Epithelial cell of proximal tubule (primary cell): Measurements from ENCODE around the gene CYCS. TPM values are rescaled to one million over a fixed set of nuclear protein-coding genes. Genes with fewer than 3 reads are reported as not detected.
A peak's percentile ranks its signal among the peaks of the same experiment; 100 is the strongest.

Experiments
- DNase-seq: peaks from one replicate; pipeline ENCODE4 v3.0.0-alpha.2; 2011; ENCODE audit warnings: low read depth
- H3K4me3 ChIP-seq: 2 replicates; pipeline ENCODE4 v1.5.1; 2011; ENCODE audit warnings: low read depth, mild to moderate bottlenecking, low read length
- CTCF ChIP-seq: conservative IDR thresholded peaks from 2 replicates; pipeline ENCODE4 v1.5.1; 2012; ENCODE audit warnings: low read depth, mild to moderate bottlenecking, low read length
- total RNA-seq: library from RNA; depleted of rRNA; stranded (reverse); fragments of >200 nt; gene quantifications from 2 replicates; pipeline ENCODE4 v1.2.3, GENCODE V29; 2015

CYCS gene
- total RNA-seq, 1 donor from 2014 or later: 48.9 TPM

DNA sequence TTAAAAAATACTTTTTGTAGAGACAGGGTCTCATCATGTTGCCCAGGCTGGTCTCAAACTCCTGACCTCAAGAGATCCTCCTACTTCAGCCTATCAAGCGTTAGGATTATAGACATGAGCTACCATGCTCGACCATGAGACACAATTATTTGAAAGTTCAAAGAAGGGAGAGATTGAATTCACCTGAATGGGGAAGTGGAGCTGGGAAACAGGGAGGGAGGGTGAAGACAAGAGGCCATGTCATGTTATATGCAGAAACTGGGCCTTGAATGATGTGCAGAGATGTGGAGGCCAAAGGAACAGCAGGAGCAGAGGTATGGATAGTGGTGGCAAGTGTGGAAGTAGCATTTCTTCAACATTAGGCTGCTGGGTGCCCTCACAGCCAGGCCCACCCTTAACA, 18.7 kb upstream of the CYCS start:
- DNase-seq: no peak
- H3K4me3 ChIP-seq: no peak overlapping the region
- TF ChIP-seq CTCF: no peak

DNA sequence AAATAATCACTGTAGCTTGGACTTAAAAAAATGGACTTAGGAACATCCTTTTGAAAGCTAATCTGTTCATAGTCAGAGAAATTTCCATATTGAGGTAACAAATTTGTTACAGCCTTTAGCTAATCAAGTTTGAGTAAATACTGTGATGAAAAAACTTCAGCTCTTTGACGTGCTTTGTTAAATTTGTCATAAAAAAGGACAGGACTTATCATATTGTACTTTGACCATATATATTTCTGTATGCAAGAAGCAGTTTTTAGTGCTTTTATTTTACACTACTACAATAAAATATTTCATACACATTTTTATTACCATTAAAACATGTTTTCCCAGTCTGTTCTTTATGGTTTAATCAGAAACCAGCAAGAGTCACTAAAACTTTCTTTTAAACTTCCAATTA, 14.5 kb upstream of the CYCS start:
- no peak overlapping the region for H3K4me3 ChIP-seq
- no peak for TF ChIP-seq CTCF

DNA sequence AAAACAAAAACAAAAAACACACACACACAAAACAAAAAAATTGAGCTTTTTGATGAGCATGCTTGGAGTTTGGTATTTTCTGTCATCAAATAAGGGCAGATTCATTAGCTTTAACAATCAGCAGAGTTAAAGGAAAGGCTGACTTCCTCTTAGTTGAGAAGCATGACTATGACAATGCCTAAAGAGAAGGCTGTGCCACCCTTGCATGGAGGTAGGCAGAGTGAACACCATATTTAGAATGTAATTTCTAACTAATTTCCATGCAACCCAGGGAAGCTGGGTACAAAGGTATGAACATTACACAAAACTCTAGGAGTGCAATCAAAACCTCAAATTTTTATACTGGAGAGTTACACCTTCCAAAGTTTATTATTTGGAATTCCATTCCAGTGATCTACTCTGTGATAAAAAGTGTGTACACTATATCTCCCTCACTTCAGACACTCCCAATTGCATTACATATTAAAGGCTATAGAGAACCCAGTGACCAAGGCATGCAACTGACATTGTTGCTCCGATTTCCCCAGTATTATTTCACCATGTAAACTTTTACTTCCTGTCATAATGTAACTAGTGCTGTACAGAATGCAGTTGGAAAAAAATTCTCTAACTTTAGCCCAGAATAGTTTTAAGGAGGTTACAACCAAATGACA, 9.4 kb upstream of the CYCS start:
- H3K4me3 ChIP-seq: no peak overlapping the region
- no peak for DNase-seq
- TF ChIP-seq CTCF: no peak

More for the DNA sequence above, 14.5 kb upstream of the CYCS start:
- DNase-seq: no peak

DNA sequence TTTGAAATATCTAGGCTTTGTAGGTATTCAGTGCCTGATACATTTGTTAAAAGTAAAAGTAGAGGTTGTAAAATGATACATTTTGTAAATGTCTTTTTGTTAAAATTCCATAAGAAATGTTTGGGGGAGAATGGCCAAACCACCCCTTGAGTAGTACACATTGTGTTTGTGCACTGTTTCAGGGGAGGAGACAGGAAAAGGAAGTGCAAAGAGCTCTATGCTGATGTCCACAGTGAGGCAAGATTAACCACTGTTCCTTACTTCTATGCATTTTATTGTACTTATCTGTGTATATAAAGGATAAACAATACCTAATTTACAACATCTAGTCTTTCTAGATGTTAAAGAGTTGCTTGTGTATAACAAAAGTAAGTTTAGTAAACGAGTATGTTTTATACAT, 7.4 kb upstream of the CYCS start:
- TF ChIP-seq CTCF: no peak
- no peak for DNase-seq
- no peak overlapping the region for H3K4me3 ChIP-seq

DNA sequence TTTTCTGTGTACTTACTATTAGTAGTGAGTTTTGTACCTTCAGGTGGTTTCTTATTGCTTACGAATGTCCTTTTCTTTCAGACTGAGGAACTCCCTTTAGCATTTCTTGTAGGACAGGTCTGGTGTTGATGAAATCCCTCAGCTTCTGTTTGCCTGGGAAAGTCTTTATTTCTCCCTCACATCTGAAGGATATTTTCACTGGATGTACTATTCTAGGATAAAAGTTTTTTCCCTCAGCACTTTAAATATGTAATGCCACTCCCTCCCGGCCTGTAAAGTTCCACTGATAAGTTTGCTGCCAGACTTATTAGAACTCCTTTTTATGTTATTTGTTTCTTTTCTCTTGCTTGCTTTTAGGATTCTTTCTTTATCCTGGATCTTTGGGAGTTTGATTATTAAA, 1.7 kb upstream of the CYCS start:
- DNase-seq: no peak
- H3K4me3 ChIP-seq: no peak overlapping the region
- no peak for TF ChIP-seq CTCF

DNA sequence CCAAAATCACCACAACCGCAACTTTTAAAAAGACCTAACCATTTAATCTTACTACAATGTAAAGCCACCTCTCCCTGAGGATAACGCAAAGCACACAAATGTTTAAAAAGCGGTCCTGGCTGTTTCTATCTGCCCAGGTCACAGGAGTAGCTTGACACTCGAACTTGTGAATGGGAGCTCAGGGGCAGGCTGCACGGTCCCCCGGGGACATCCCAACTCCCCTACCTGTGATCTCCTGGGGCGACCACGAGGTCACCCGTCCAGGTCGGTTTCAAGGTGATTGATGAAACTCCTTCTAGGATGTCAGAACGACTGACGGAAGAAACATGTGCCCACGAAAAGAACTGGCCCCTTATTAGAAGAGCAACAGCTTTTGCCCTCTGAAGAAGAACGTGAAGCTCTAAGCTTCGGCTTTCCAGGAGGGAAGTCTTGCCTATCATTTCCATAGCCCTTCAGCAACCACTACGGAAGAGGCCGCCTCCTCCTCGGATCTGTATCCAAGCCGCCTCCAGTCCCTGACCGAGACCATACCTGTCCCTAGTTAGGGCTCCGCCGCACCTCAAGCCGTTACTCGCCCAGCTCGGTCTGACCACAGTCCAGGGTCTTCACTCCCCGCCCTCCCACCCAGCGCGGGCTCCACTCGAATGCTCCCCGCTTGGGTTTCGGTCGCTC, 459 bp downstream of the CYCS start:
- H3K4me3 ChIP-seq: peak overlapping the region; percentile 87
- no peak for TF ChIP-seq CTCF
- DNase-seq: no peak

GRCh38 chr7:25122373-25122772, 2.7 kb downstream of the CYCS start:
- no peak for DNase-seq
- TF ChIP-seq CTCF: no peak
- no peak overlapping the region for H3K4me3 ChIP-seq
